GM12878 (cell line): ENCODE results near the gene MICAL3. TPM values are rescaled to one million over a fixed set of nuclear protein-coding genes. Genes with fewer than 3 reads are reported as not detected.

Source experiments
- BMI1 ChIP-seq: fragments of 450-650 bp; IDR thresholded peaks from 2 replicates; pipeline ENCODE4 v1.6.1; 2016; ENCODE audit warnings: mild to moderate bottlenecking, moderate library complexity, borderline replicate concordance
- BRCA1 ChIP-seq: IDR thresholded peaks from 2 replicates; pipeline ENCODE4 v1.6.1; 2011; ENCODE audit warnings: low read depth, low read length, improper control_type of control experiment
- CBX5 ChIP-seq: sonication (generic); IDR thresholded peaks from 2 replicates; pipeline ENCODE4 v1.6.1; 2016; ENCODE audit warnings: low read depth, moderate library complexity, mild to moderate bottlenecking, inconsistent platforms
- HDAC2 ChIP-seq: fragments of 200-600 bp; sonication (generic); IDR thresholded peaks from 2 replicates; pipeline ENCODE4 v1.6.1; 2017
- MTA3 ChIP-seq: IDR thresholded peaks from 2 replicates; pipeline ENCODE4 v1.6.1; 2012; ENCODE audit warnings: low read length, inconsistent platforms, borderline replicate concordance
- NBN ChIP-seq: fragments of 450-650 bp; IDR thresholded peaks from 2 replicates; pipeline ENCODE4 v1.6.1; 2016
- NFIC ChIP-seq: IDR thresholded peaks from 2 replicates; pipeline ENCODE4 v1.6.1; 2012; ENCODE audit warnings: low read depth, mild to moderate bottlenecking, inconsistent platforms, low read length, moderate library complexity
- NRF1 ChIP-seq: conservative IDR thresholded peaks from 2 replicates; pipeline ENCODE4 v1.6.1; 2011; ENCODE audit warnings: mild to moderate bottlenecking, low read depth, low read length, improper control_type of control experiment
- PML ChIP-seq: IDR thresholded peaks from 2 replicates; pipeline ENCODE4 v1.6.1; 2012; ENCODE audit warnings: low read length, inconsistent platforms
- POLR2AphosphoS2 ChIP-seq: IDR thresholded peaks from 2 replicates; pipeline ENCODE4 v1.6.1; 2011; ENCODE audit warnings: low read depth, mild to moderate bottlenecking, low read length, improper control_type of control experiment, moderate library complexity
- POLR2AphosphoS5 ChIP-seq: IDR thresholded peaks from 2 replicates; pipeline ENCODE4 v1.6.1; 2011; ENCODE audit warnings: mild to moderate bottlenecking, low read length, inconsistent platforms
- RBBP5 ChIP-seq: fragments of 200-600 bp; sonication (generic); conservative IDR thresholded peaks from 2 replicates; pipeline ENCODE4 v1.6.1; 2016
- RUNX3 ChIP-seq: IDR thresholded peaks from 2 replicates; pipeline ENCODE4 v1.6.1; 2012; ENCODE audit warnings: low read length, inconsistent platforms
- SMC3 ChIP-seq: IDR thresholded peaks from 2 replicates; pipeline ENCODE4 v1.6.1; 2011; ENCODE audit warnings: low read length, improper control_type of control experiment, borderline replicate concordance
- STAT1 ChIP-seq: fragments of 450-650 bp; conservative IDR thresholded peaks from 2 replicates; pipeline ENCODE4 v1.6.1; 2014; ENCODE audit warnings: antibody characterized with exemption, mild to moderate bottlenecking
- TCF7 ChIP-seq: IDR thresholded peaks from 2 replicates; pipeline ENCODE4 v1.6.1; 2014; ENCODE audit warnings: antibody characterized with exemption, borderline replicate concordance
- ZNF24 ChIP-seq: fragments of 450-650 bp; IDR thresholded peaks from 2 replicates; pipeline ENCODE4 v1.6.1; 2017; ENCODE audit warnings: antibody characterized with exemption, mild to moderate bottlenecking
- ZNF384 ChIP-seq: IDR thresholded peaks from 2 replicates; pipeline ENCODE4 v1.6.1; 2012; ENCODE audit warnings: low read depth, mild to moderate bottlenecking, low read length, improper control_type of control experiment, borderline replicate concordance
- ZNF622 ChIP-seq: fragments of 450-650 bp; IDR thresholded peaks from 2 replicates; pipeline ENCODE4 v1.6.1; 2017; ENCODE audit warnings: mild to moderate bottlenecking, inconsistent platforms
- ZSCAN29 ChIP-seq: fragments of 450-650 bp; IDR thresholded peaks from 2 replicates; pipeline ENCODE4 v1.6.1; 2017; ENCODE audit warnings: mild to moderate bottlenecking, moderate library complexity
- polyA plus RNA-seq, 11 experiments: library from polyadenylated mRNA; depleted of rRNA in 4 of 11; unstranded in 6 of 11; stranded (reverse) in 5 of 11; fragments of >200 nt; fragmentation: Nextera tagmentation in 4 of 11; fragmentation: Illumina TruSeq in 1 of 11; extraction: Ambion mirVana in 4 of 11; extraction: Trizol in 1 of 11; gene quantifications; 1 replicate in 1 of 11; 2 replicates in 10 of 11; pipeline versions ENCODE4 v1.2.1 to v1.2.3, GENCODE V29; 2011 to 2016; ENCODE audit warnings: inconsistent platforms in 2 of 11, missing spikeins in 2 of 11, low read depth in 1 of 11
- total RNA-seq, 4 experiments: library from RNA; depleted of rRNA in 3 of 4; stranded (reverse); fragments of >200 nt in 3 of 4; fragmentation: Illumina TruSeq in 1 of 4; extraction: Trizol in 1 of 4; gene quantifications; 2 replicates each; pipeline versions ENCODE4 v1.2.1 to v1.2.3, GENCODE V29; 2013 to 2021
- TF ChIP-seq, protein P1 (sequence below): fragments of 450-650 bp; IDR thresholded peaks from 2 replicates; pipeline ENCODE4 v1.6.1; 2017; ENCODE audit warnings: mild to moderate bottlenecking, moderate library complexity
- TF ChIP-seq, protein P2 (sequence below): IDR thresholded peaks from 2 replicates; pipeline ENCODE4 v1.6.1; 2012; ENCODE audit warnings: low read depth, low read length, improper control_type of control experiment
- TF ChIP-seq, protein P3 (sequence below): fragments of 450-650 bp; IDR thresholded peaks from 2 replicates; pipeline ENCODE4 v1.6.1; 2017; ENCODE audit warnings: antibody characterized with exemption, mild to moderate bottlenecking, moderate library complexity
- TF ChIP-seq, protein P4 (sequence below): IDR thresholded peaks from 2 replicates; pipeline ENCODE4 v1.6.1; 2011; ENCODE audit warnings: mild to moderate bottlenecking, low read depth, low read length, moderate library complexity; ENCODE audit not compliant: insufficient replicate concordance

MICAL3 gene
- total and polyA plus RNA-seq, 10 of the 15 experiments (the other 5 are each of a cell fraction or from before 2014, with no cell fraction given), result 2.6 to 92.2 (median 24.0) TPM

DNA sequence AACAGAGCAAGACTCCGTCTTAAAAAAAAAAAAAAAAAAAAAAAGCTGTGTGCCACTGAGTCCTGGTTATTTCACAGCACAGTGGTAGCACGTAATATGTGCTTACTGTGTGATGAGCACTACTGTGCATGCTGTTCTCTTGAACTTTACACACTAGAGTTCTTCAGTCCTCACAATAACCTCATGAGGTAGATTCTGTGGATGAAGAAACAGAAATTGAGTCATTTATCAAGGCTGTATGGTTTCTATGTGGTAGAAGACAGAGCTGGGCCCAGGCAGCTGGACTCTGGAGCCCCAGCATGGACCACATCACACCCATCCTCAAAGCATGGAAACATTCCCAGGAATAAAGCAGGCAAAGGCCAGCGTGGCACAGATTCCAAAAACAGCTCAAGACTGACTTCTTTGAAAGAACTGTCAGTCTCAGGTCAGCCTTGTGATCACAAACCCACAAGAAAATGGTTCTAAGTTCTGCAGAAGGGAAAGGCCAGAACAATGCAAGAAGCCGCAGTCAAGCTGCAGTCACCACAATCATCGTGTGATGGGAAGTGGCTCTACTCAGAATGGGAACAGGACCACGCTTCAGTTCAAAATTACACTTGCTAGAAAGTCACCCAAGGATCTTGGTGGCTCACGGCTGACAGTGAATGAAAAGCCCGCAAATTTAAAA, 49.5 kb downstream of the MICAL3 start (continued):
- TF ChIP-seq, protein P1, sequence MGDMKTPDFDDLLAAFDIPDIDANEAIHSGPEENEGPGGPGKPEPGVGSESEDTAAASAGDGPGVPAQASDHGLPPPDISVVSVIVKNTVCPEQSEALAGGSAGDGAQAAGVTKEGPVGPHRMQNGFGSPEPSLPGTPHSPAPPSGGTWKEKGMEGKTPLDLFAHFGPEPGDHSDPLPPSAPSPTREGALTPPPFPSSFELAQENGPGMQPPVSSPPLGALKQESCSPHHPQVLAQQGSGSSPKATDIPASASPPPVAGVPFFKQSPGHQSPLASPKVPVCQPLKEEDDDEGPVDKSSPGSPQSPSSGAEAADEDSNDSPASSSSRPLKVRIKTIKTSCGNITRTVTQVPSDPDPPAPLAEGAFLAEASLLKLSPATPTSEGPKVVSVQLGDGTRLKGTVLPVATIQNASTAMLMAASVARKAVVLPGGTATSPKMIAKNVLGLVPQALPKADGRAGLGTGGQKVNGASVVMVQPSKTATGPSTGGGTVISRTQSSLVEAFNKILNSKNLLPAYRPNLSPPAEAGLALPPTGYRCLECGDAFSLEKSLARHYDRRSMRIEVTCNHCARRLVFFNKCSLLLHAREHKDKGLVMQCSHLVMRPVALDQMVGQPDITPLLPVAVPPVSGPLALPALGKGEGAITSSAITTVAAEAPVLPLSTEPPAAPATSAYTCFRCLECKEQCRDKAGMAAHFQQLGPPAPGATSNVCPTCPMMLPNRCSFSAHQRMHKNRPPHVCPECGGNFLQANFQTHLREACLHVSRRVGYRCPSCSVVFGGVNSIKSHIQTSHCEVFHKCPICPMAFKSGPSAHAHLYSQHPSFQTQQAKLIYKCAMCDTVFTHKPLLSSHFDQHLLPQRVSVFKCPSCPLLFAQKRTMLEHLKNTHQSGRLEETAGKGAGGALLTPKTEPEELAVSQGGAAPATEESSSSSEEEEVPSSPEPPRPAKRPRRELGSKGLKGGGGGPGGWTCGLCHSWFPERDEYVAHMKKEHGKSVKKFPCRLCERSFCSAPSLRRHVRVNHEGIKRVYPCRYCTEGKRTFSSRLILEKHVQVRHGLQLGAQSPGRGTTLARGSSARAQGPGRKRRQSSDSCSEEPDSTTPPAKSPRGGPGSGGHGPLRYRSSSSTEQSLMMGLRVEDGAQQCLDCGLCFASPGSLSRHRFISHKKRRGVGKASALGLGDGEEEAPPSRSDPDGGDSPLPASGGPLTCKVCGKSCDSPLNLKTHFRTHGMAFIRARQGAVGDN, result peak; percentile 69
- TF ChIP-seq CBX5 (peak; percentile 68; the same call in 1 of the 2 replicates), ZNF24 (0 out of 2 replicates have a peak, but pooled peaks have one; percentile 24), STAT1 (no peak), HDAC2 (no peak), ZNF384 (peak; percentile 38; the same call in 1 of the 2 replicates), ZNF622 (no peak), POLR2AphosphoS5 (no peak), MTA3 (no peak; the same call in 1 of the 2 replicates), BMI1 (no peak), ZSCAN29 (no peak), POLR2AphosphoS2 (no peak), NBN (peak; percentile 85), RBBP5 (no peak), SMC3 (no peak), BRCA1 (no peak), RUNX3 (peak; percentile 99), TCF7 (no peak; the same call in 1 of the 2 replicates), NFIC (peak; percentile 86), NRF1 (no peak), PML (no peak)
- TF ChIP-seq, protein P2, sequence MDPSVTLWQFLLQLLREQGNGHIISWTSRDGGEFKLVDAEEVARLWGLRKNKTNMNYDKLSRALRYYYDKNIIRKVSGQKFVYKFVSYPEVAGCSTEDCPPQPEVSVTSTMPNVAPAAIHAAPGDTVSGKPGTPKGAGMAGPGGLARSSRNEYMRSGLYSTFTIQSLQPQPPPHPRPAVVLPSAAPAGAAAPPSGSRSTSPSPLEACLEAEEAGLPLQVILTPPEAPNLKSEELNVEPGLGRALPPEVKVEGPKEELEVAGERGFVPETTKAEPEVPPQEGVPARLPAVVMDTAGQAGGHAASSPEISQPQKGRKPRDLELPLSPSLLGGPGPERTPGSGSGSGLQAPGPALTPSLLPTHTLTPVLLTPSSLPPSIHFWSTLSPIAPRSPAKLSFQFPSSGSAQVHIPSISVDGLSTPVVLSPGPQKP, result no peak
- TF ChIP-seq, protein P3, sequence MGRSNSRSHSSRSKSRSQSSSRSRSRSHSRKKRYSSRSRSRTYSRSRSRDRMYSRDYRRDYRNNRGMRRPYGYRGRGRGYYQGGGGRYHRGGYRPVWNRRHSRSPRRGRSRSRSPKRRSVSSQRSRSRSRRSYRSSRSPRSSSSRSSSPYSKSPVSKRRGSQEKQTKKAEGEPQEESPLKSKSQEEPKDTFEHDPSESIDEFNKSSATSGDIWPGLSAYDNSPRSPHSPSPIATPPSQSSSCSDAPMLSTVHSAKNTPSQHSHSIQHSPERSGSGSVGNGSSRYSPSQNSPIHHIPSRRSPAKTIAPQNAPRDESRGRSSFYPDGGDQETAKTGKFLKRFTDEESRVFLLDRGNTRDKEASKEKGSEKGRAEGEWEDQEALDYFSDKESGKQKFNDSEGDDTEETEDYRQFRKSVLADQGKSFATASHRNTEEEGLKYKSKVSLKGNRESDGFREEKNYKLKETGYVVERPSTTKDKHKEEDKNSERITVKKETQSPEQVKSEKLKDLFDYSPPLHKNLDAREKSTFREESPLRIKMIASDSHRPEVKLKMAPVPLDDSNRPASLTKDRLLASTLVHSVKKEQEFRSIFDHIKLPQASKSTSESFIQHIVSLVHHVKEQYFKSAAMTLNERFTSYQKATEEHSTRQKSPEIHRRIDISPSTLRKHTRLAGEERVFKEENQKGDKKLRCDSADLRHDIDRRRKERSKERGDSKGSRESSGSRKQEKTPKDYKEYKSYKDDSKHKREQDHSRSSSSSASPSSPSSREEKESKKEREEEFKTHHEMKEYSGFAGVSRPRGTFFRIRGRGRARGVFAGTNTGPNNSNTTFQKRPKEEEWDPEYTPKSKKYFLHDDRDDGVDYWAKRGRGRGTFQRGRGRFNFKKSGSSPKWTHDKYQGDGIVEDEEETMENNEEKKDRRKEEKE, result no peak
- TF ChIP-seq, protein P4, sequence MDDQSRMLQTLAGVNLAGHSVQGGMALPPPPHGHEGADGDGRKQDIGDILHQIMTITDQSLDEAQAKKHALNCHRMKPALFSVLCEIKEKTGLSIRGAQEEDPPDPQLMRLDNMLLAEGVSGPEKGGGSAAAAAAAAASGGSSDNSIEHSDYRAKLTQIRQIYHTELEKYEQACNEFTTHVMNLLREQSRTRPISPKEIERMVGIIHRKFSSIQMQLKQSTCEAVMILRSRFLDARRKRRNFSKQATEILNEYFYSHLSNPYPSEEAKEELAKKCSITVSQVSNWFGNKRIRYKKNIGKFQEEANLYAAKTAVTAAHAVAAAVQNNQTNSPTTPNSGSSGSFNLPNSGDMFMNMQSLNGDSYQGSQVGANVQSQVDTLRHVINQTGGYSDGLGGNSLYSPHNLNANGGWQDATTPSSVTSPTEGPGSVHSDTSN, result peak; percentile 31
